HG03571 (cell line): ENCODE measurements around the gene BCL11A.
A peak's percentile ranks its signal among the peaks of the same experiment; 100 is the strongest.

Experiments used
- ATAC-seq: cut with Tn5 transposase; IDR thresholded peaks from one replicate; pipeline ENCODE4 v1.9.1; 2021; ENCODE audit not compliant: unreplicated experiment

BCL11A gene

DNA sequence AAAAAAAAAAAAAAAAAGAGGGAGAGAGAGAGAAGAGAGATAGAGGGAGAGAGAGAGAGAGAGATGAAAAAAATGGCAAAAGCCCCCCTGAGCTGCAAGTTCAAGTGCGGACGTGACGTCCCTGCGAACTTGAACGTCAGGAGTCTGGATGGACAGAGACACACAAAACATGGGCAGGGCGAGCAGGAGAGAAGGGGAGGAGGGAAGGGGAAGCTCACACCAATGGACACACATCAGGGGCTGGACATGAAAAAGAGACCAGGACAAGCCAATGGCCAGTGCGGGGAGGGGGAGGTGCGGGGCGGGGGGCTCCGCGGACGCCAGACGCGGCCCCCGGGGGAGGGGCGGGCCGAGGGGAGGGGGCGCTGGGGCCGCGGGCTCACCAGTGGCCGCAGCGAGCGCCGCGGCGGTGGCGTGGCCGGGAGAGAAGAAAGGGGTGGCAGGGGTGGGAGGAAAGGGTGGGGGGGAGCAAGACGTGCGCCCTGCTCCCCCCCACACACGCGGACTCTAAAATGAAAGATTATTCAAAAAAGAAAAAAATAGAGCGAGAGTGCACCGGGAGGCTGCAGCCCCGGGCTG, at the start of gene BCL11A:
BCL11A (minus strand) TSS at position 160 of the 579 bp plus-strand sequence. CDS start 384 bp downstream, outside the sequence.
- ATAC-seq = no peak

DNA sequence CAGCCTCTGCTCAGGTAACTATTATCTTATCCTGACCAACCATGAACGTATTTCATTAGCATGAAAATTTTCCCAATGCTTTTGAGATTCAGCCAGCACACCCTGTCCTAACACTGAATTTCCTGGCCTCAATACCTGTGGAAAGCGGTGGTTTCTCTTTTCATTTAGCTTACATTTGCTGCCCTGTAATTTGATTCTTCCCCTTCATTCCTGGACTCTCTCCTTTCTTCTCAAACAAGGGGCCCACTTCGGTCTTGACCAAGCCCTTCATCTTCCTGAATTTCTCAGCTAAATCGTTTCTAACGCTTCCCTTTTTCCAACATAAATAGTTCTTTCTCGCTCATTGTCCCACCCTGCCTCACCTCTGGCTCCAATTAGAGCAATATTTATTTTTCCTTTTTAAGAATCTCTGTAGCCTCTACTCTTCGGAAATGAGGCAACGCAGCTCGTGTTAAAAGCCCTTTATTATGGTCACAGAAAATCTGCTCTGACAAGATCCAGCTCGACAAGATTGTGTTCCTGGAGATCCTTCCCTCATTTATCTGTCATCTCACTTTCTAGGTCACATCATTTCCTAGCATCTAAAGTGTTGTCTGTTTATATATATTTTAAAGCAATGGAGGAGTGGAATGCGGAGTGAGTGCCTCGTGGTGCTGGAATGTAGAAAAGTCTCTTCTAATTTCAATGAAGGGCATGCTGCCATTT, 49.5 kb upstream of the BCL11A start:
- no peak for ATAC-seq

DNA sequence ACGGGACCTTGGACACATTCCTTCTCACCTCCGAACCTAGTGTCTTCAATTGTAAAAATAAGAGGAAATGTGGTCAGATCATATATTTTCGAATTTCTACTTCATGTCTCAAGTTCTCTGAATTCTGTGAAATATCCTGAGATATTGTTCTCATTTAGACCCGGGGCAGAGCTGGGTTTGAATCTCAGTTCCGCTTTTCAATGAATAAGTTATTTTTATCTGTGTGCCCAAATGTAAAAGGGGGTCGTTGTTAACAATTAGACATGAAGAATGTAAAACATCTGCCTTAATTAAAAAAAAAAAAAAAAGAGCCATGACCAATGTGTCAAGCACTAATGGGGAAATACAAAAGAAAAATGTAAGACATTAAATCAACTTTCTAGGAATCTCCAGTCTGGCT, 48.9 kb upstream of the BCL11A start:
- no peak for ATAC-seq

DNA sequence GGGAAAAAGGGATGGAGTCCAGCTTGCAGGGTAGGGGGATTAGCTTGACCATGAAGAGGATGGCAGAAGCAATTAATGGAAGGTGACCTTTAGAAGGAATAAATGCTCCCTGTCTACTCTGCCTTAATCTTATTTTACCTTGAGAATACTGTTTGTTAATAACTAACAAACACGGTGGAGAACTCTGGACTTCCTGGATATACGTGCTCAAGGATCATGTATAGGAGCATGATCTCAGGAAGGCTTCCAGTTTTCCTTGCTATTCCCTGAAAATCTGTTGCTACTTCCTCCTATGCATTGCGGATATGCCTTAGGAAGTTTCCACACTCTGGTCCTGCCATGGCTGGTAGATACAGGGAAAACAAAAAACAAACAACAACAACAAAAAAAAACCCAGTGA, 44.8 kb upstream of the BCL11A start:
- ATAC-seq = no peak

DNA sequence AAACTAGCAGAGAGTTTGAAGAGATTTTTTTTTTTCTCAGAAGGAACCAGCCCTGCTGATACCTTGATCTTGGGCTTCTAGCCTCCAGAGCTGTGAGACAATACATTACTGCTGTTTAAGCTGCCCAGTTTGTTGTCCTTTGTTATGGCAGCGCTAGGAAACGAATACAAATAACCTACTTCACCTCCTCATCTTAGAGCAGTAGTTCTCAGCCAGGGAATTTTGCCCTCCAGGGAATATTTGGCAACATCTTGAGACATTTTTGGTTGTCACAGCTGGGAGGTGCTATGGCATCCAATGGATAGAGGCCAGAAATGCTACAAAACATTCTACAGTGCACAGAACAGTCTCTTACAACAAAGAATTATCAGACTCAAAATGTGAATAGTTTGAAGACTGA, 43.9 kb upstream of the BCL11A start:
- ATAC-seq = no peak

DNA sequence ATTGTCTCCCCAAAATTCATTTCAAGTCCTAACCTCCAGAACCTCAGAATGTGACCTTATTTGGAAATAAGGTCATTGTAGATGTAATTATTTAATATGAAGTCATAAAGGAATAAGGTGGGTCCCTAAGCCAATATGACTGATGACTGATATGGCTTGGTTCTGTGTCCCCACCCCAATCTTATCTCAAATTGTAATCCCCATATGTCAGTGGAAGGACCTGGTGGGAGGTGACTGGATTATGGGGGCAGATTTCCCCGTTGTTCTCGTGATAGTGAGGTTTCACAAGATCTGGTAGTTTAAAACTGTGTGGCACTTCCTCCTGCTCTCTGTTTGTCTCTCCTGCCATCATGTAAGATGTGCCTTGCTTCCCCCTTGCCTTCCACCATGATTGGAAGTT, 43.0 kb upstream of the BCL11A start:
- no peak for ATAC-seq

DNA sequence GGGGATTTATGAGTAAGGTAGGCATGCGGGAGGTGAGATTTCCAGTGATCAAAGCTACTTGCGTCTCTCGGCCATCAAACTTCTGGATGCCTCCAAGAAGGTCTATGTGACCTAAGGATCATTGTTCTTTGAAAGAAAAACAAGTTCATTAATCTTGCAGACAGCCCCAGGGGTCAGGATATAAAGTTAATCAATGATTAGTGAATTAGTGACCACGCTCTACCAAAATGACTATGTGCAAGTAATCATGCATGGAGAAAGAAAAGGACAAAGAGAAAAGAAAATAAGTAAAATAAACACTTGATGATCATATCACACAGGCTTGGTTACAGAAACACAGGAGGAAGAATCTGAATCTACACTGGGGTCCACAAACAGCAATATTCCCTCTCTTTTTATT, 42.5 kb upstream of the BCL11A start:
- no peak for ATAC-seq

DNA sequence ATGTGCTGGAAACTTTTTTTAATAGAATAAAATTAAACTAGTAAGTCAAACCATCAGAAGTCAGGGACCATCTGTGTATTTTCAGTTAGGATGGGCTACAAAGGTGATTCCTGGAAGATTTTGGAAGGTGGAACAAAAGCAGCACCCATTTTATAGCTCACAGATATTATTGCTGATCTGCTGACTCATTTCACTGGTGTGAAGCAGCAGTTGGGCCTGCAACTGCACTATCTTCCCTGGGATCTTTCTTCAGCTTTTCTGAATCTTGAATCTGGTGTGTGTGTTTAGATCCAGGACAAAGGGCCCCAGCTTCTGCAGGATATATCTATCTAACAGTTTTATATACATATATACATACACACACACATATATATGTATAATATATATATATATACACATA, 35.6 kb upstream of the BCL11A start:
- no peak for ATAC-seq

DNA sequence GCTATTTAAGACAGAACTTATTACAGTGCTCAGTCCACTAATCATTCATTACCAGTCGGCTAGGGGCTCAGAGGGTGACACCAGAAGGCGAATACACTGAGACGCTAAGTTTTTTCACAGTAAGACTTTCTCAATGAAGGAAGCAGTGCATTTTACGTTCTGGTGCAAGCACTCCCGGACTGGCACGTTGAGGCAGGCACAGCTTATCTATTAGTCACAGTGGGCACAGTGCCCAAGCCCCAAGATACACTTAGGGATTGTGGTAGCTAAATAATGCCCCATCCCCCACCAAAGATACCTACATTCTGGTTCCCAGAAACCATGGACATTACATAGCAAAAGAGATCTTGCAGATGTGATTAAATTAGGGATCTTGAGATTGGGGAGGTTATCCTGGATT, 32.6 kb upstream of the BCL11A start:
- ATAC-seq = no peak

DNA sequence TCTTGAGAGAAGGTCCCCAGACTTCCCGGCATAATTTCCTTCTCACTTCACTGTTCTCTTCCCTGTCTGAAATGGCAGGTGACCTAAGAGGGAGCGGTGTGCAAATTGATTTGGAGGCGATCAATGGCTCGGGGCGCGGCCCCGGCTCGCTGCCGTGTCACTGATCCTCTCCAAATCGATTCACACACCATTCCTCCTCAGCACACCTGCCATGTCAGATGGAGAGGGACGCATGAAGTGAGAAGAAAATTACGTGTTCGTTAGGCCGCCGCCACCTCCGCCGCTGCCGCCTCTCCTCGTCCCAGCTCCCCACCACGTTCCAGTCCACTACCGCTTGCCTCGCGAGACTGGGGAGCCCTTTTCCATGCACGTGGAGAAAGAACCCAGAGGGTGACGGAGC, 31.8 kb upstream of the BCL11A start:
- ATAC-seq = no peak

DNA sequence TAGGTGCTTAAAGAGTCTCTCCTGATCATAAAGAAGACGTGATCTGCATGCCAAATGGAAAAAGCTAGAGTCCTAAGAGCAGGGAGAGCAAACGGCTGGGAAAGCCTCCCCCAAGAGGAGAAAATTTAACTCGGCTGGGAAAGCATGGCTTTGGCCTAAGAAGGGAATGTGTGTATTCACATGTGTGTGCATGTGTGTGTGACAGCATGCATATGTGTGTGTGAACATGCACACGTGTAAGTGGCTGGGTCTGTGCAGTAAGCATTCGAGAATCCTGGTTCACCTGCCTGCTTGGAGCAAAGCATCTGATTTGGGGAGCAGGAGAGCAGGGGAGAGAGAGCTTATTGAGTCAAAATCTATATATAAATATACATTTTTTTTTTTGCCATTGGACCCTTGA, 30.1 kb upstream of the BCL11A start:
- ATAC-seq = no peak

DNA sequence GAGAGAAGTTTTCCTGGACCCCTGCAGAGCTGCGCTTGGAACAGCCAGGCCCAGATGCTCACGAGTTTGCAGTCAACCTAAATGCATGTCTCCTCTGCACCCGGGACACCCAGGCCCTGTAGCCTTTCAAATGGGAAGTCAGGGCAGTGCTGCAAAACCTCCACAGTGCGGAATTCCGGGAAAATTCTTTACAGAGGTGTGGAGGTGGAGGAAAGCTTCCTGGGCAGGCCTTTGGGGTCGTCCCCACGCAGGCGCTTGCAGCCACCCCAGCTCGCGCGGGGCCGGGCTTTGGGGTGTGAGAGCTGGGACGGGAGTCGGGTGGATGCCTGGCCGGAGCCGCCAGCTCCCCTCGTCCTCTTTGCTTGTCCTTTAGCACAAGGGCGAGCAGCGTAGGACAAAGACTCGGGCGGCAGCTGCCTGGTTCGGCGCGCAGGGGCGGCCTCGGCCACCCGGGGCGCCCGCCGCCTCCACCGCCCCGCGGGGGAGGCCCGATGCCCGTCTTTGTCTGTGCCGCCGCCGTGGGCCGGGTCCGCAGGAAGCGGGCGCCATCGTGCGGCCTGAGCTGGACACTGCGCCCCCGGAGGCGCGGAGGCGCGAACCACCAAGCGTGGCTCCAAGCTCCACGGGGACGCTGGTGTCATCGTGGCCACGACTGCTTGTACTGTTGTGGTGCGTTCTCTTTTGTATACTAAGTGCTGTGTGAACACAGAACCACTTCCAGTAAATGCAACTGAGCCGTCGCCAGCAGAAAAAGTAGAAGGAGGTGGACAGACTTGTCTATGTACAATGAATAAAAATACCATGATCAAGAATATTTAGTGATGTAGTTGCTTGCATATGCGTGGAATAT, 28.2 kb upstream of the BCL11A start:
- ATAC-seq = peak; percentile 88

DNA sequence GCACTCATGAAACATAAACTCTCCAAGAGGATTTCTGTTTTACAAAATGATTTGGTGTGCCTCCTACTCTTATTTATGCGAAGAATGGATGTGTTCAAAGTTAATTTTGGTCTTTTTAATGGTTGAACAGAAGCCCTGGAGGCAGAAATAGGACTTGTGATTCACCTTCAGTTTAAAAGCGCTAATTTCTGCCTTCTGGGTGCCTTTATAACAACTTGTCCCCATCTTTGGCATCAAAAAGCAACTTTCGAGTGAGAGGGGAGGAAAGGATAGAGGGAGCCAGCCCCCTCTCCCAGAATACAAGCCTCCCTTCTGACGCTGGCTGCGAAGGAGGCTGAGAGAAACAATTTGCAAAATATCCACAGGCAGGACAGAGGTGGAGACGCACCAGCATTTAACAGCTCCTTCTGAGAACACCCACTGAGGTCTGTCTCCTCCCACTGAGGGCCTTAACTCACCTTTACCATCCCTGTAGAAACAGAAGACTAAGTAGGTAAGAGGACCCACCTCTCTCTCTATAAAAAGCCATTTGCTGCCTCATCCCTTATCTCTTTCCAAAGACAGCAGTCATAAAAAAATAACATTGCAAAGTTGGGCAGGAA, 24.3 kb upstream of the BCL11A start:
- no peak for ATAC-seq

DNA sequence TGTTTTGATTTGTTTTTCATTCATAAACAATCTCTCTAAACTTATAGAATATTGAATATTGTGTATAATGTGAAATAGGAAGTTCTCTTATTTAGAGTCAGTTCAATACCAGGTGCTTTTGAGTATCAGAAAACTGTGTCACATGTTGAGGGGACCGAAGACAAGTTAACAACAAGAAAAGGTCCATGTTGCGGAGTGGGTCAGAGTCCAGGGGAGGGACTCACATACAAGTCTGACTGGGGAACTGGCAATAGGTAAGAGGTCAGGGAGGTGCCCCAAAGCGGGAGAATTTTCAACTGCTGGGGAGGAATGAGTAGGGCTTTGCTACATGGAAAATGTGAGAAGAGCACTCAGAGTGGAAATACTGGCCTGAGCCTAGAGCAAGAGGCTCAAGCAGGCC, 19.8 kb upstream of the BCL11A start:
- no peak for ATAC-seq

DNA sequence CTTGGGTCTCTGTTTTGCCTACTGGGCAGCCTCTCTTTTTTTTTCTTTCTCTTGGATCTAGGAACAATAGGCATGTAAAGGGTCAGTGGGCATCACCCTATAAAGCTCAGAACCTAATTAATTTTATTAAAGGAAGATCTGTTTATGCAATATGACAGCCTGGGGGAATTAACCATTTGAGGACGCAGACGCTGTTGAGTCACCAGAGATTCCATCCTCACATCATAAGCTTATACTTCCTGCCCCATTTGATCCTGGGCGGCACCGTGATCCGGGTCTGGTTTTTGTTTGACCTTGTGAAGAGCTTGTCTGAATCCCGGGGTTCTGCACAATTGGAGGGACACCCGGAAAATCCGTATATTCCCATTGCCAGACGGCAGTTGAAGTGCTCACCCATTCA, 16.8 kb upstream of the BCL11A start:
- ATAC-seq = no peak

DNA sequence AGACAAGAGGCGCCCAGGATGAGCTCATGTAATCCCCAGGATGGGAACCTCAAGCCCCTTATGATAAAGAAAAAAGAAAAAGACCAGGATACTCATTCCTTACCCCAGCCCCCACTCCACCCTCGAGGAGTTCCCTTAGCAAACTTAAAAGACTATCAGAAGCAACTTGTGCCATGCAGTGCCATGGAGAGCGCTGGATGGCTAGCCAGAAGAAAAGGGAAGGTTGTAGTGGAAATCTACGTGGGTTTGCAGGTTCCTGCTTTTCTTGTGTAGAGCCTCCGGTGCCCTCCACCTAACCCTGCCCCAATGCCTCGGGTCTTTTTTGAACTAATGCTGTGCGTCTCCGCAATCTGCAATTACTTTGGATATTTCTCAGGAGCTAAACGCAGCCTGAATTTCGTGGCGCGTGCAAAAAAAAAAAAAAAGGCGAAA, 16.2 kb upstream of the BCL11A start:
- ATAC-seq = no peak

DNA sequence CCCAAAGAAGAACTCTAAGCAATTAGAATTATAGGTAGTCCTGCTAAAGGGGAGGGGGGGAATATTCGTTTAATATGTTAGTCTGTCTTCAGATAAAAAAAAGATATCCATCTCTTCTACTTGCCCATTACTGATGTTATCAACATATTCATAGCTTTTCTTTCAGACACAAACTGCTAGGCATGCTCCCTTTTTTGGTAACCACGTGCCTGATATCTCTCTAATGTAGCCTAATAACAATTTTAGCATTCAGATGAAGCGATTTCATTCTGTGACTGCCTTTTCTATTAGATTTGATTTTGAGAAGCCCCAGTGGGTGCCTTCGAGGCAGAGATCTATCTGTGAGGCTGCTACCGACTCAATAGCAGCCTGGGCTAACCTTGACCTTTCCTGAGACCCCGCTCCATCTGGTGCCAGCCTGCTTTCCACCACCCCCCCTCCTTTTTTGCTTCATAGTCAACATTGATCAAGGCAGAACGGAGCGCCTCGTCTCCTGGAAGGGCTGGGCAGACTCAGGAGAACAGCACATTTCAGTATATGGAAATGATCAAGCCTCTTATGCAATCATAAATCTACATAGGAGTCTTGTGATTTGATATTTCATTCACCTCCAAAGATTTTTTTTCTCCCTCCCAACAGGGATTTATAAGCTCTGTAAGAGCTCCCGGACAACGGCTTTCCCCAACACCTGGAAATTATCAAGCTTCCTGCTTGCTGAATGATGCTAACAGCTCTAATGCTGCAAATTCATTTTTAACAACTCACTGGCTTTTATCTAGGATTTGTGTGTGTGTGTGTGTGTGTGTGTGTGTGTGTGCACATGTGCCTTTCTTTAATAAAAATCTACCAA, 14.7 kb upstream of the BCL11A start:
- no peak for ATAC-seq

DNA sequence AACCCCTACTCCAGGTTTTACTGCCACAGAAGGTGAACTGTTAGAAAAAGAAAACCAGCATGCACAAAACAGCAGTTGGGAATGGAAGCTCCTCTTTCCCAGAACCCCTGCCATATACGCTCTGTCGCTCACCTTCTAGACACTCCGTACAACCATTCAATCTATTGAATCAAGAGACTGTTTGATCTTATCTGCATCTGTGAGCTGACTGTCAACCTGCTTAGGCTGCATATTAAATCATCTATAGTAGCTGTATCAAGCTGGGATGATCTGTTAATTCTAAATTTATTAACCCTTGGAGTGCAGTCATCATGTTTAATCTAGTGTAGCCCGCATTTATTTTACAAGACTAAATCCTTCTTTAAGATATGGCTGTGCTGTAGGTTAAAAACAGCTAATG, 13.6 kb upstream of the BCL11A start:
- ATAC-seq = no peak

DNA sequence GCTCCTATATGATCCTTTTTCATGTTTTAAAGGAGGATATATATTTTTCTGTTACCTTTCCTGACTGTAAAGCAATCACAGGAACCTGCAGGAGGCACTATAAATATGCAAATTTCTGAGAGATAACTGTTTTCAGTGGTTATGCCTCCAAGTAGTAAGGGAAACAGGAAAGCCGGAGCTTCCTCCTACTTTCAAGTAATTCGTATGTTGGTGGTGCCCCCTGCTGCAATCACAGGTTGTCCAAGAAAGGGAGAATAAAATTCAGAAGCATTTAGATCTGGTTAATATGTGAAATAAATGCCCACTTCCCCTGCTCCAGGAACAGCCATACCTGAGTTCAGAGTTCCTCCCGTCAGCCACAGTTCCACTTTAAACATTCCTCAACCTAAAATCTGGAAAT, 12.0 kb upstream of the BCL11A start:
- ATAC-seq = no peak

DNA sequence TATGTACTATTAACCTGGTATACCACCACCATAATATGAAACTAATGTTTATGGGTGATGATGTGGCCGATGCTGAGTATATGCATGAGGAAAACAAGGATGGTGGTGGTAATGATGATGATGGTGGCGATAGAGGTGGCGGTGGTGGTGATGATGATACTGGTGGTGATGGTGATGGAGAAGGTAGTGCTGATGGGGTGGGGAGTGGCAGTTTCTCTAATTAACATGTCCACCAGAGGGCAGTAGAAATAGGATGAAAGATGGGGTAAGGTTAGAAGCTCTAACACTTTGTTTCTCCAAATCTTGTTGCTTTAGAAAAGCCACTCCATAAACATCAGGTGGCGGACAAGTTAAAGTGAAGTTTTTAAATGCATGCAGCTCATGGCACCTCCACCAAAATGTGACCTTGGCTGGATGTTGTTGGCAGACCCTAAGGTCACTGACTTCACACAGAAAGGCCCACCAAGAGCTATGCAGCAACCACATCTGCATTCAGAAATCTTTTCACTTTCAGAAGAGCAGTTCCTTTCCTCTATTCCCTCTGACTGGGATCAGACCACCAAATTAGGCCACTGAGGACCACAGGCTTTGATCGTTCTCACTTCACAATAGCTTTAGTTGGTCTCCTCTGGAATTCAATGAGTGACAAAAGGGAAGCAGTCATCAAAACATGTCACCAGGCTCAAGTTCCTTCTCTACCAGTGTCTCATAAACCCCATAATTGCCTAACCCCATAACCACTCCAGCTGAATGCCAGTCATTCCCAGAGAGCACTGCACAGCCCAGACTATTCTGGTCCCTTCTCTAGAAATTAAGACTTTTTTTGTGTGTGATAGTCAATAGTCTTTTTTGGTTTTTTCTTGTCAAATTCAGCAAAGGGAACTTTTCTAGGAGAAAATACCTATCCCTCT, 7.5 kb upstream of the BCL11A start:
- peak; percentile 56 for ATAC-seq
